GM18502 (cell line): ENCODE data around the gene MT4.

Source experiments
- ATAC-seq: cut with Tn5 transposase; IDR thresholded peaks from one replicate; pipeline ENCODE4 v1.9.1; 2021; ENCODE audit warnings: mild to moderate bottlenecking; ENCODE audit not compliant: unreplicated experiment, poor library complexity

MT4 gene

GRCh38 chr16:56617212-56618085 lies 52.6 kb downstream of the MT4 start:
- no peak for ATAC-seq

GRCh38 chr16:56618138-56618537 lies 53.3 kb downstream of the MT4 start:
- ATAC-seq, result no peak
